Endothelial cell of umbilical vein (primary cell): ENCODE data around the gene MICALL2.
"Not testable (repeated sequence)": the region's sequence is repeated elsewhere in the genome, so short reads cannot be mapped to it uniquely, and the experiment has no call there.

Experiments used
- CTCF ChIP-seq, 2 donors: IDR thresholded peaks; 1 replicate in 1 of 2; 2 replicates in 1 of 2; pipeline ENCODE4 v1.5.1; 2011; ENCODE audit warnings: low read length in 2 of 2, mild to moderate bottlenecking in 2 of 2, moderate library complexity in 2 of 2, control low read depth in 1 of 2, inconsistent platforms in 1 of 2, low read depth in 1 of 2; ENCODE audit not compliant: insufficient read depth in 1 of 2; ENCODE audit errors: extremely low read depth in 1 of 2
- EZH2 ChIP-seq: IDR thresholded peaks from 2 replicates; pipeline ENCODE4 v1.6.1; 2012; ENCODE audit warnings: borderline replicate concordance, low read depth, mild to moderate bottlenecking, moderate library complexity, low read length, inconsistent platforms; ENCODE audit not compliant: severe bottlenecking
- GATA2 ChIP-seq: IDR thresholded peaks from 2 replicates; pipeline ENCODE4 v1.7.0; 2011; ENCODE audit warnings: low read depth, mild to moderate bottlenecking, moderate library complexity, mixed read lengths, low read length; ENCODE audit not compliant: insufficient read length, insufficient read depth
- MAX ChIP-seq: IDR thresholded peaks from 2 replicates; pipeline ENCODE4 v1.6.1; 2011; ENCODE audit not compliant: insufficient read depth, insufficient read length
- MYC ChIP-seq: IDR thresholded peaks from one replicate; pipeline ENCODE4 v1.6.1; 2011; ENCODE audit warnings: mild to moderate bottlenecking, low read depth, low read length
- POLR2A ChIP-seq: IDR thresholded peaks from 2 replicates; pipeline ENCODE4 v1.6.1; 2012; ENCODE audit warnings: low read depth, mild to moderate bottlenecking, control low read depth, low read length
- POLR2AphosphoS5 ChIP-seq: IDR thresholded peaks from 2 replicates; pipeline ENCODE4 v1.6.1; 2012; ENCODE audit warnings: low read depth, mild to moderate bottlenecking, control low read depth, low read length, moderate library complexity; ENCODE audit not compliant: insufficient read depth

GRCh38 chr7:1443587-1444200 is 15.6 kb downstream of the MICALL2 start:
- TF ChIP-seq CTCF (IDR thresholded peaks at IDR 0.05; ENCODE audit: extremely low read depth in 1 of 2, insufficient read depth in 1 of 2, low read depth in 1 of 2, low read length in 2 of 2); POLR2A; MAX; GATA2; POLR2AphosphoS5; MYC; EZH2: not testable (repeated sequence)
